Measurements from ENCODE around the gene CYP1B1.
A peak's percentile ranks its signal among the peaks of the same experiment; 100 is the strongest.
"Not testable (repeated sequence)": the region's sequence is repeated elsewhere in the genome, so short reads cannot be mapped to it uniquely, and the experiment has no call there.

CYP1B1 gene

GRCh38 chr2:38075507-38076151 lies at the start of gene CYP1B1:
Gene CYP1B1 (minus strand): TSS chr2:38076151. CDS start chr2:38075388, 763 bp downstream.
- DNase-seq: no peak

GRCh38 chr2:38125007-38125406 lies 49.1 kb upstream of the CYP1B1 start:
- no peak for DNase-seq

- no peak for DNase-seq
Measured at GRCh38 chr2:38123911-38124310, 48.0 kb upstream of the CYP1B1 start.

GRCh38 chr2:38122344-38122743 lies 46.4 kb upstream of the CYP1B1 start:
- no peak for DNase-seq

- no peak for DNase-seq
Measured at GRCh38 chr2:38121481-38121880, 45.5 kb upstream of the CYP1B1 start.

- DNase-seq: no peak
Measured at GRCh38 chr2:38120829-38121228, 44.9 kb upstream of the CYP1B1 start.

- no peak for DNase-seq
Measured at GRCh38 chr2:38120264-38120592, 44.3 kb upstream of the CYP1B1 start.

- DNase-seq: no peak
Measured at GRCh38 chr2:38116762-38117161, 40.8 kb upstream of the CYP1B1 start.

- peak in 1 of 2 donors; percentile 24 for DNase-seq
Measured at GRCh38 chr2:38115216-38116032, 39.5 kb upstream of the CYP1B1 start.

GRCh38 chr2:38113981-38114708 lies 38.2 kb upstream of the CYP1B1 start:
- DNase-seq: no peak

GRCh38 chr2:38113051-38113450 lies 37.1 kb upstream of the CYP1B1 start:
- DNase-seq: no peak

GRCh38 chr2:38111350-38111749 lies 35.4 kb upstream of the CYP1B1 start:
- not testable (repeated sequence) for DNase-seq

- no peak for DNase-seq
Measured at GRCh38 chr2:38109732-38110181, 33.8 kb upstream of the CYP1B1 start.

GRCh38 chr2:38108907-38109731 lies 33.2 kb upstream of the CYP1B1 start:
- no peak for DNase-seq

- DNase-seq: no peak
Measured at GRCh38 chr2:38107738-38108410, 31.9 kb upstream of the CYP1B1 start.

GRCh38 chr2:38106405-38107094 lies 30.6 kb upstream of the CYP1B1 start:
- DNase-seq: no peak

GRCh38 chr2:38105922-38106321 lies 30.0 kb upstream of the CYP1B1 start:
- DNase-seq: no peak

GRCh38 chr2:38104598-38104997 lies 28.6 kb upstream of the CYP1B1 start:
- no peak for DNase-seq

GRCh38 chr2:38100328-38100727 lies 24.4 kb upstream of the CYP1B1 start:
- DNase-seq: no peak

- no peak for DNase-seq
Measured at GRCh38 chr2:38099099-38100028, 23.4 kb upstream of the CYP1B1 start.
